Ascending aorta (tissue), 2 donors: Measurements from ENCODE around the gene PTGDS. TPM values are rescaled to one million over a fixed set of nuclear protein-coding genes. Genes with fewer than 3 reads are reported as not detected.

Experiments used
- DNase-seq, 2 donors: peaks; one replicate each; pipeline ENCODE4 v3.0.0-alpha.2; 2019; ENCODE audit warnings: low spot score in 2 of 2
- H3K27ac ChIP-seq, 2 donors: fragments of 200-600 bp; sonication (generic); one replicate each; pipeline ENCODE4 v1.5.1; 2016 to 2017; ENCODE audit warnings: mild to moderate bottlenecking in 1 of 2
- H3K27me3 ChIP-seq: fragments of 200-600 bp; sonication (generic); one replicate; pipeline ENCODE4 v1.5.1; 2017
- H3K36me3 ChIP-seq, 2 donors: fragments of 200-600 bp; sonication (generic); one replicate each; pipeline ENCODE4 v1.5.1; 2016
- H3K4me1 ChIP-seq, 2 donors: fragments of 200-600 bp; sonication (generic); one replicate each; pipeline ENCODE4 v1.5.1; 2016 to 2017; ENCODE audit warnings: mild to moderate bottlenecking in 1 of 2
- H3K4me3 ChIP-seq, 2 donors: fragments of 200-600 bp; sonication (generic); one replicate each; pipeline ENCODE4 v1.5.1; 2016 to 2017; ENCODE audit warnings: mild to moderate bottlenecking in 1 of 2
- H3K9me3 ChIP-seq, 2 donors: fragments of 200-600 bp; sonication (generic); one replicate each; pipeline ENCODE4 v1.5.1; 2016
- intact Hi-C: fragments of 100-400 bp; cut with DNase I; formaldehyde crosslinking; loops from one replicate; pipeline ENCODE4 v1.15.1; 2023
- total RNA-seq: library from RNA; depleted of rRNA; stranded (reverse); fragments of >200 nt; gene quantifications from one replicate; pipeline ENCODE4 v1.1.0, GENCODE V29; 2016
- TF ChIP-seq, protein P1 (sequence below), 3 experiments: fragments of 200-600 bp in 2 of 3; fragments of 450-650 bp in 1 of 3; sonication (generic) in 2 of 3; IDR thresholded peaks; one replicate each; pipeline ENCODE4 v1.5.1; 2016 to 2019; ENCODE audit warnings: antibody characterized with exemption in 3 of 3, mild to moderate bottlenecking in 1 of 3, moderate library complexity in 1 of 3

Gene PTGDS
- total RNA-seq, 1 donor from 2014 or later: 68.3 TPM

DNA sequence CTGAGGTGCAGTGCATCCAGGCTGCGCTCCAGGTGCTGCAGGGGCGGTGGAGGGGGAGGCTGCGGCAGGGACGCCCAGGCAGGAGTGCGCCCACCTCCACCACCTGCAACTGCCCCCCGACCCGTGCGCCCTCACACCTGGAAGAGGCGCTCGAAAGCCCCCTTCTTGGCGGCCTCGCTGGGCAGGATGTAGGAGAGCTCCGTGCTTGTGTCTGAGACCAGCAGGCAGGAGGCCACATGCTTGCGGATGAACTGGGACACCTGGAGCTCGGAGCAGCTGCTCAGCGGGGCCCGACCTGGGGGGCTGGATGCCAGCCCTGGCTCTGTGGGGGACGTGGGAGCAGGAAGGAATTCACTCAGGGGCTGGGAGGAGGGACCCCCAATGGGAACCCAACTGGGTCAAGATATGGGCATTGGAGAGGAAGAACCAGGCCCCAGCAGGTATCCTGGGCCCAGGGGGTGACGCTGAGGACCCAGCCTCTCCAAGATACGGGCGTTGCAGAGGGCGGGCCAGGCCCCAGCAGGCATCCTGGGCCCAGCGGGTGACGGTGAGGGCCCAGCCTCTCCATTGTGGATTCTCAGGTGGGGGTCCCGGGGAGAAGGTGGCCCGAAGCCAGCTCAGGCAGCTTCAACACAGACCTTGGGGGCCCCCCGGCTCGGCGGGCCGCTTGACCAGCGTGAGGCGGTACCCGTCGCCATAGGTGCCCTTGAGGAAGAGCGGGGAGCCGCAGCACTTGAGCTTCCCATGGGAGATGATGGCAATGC lies 37.7 kb downstream of the PTGDS start:
- Histone ChIP-seq H3K4me1 (no peaks in the 10 kb centered on the region), H3K36me3 (peaks cover 50 to 74% of the 10 kb centered on the region in 2 donors), H3K4me3 (no peak overlapping the region), H3K27me3 (no peaks in the 10 kb centered on the region), H3K9me3 (no peaks in the 10 kb centered on the region), H3K27ac (no peak overlapping the region)
- intact Hi-C loops: no loop called here
- TF ChIP-seq, protein P1, sequence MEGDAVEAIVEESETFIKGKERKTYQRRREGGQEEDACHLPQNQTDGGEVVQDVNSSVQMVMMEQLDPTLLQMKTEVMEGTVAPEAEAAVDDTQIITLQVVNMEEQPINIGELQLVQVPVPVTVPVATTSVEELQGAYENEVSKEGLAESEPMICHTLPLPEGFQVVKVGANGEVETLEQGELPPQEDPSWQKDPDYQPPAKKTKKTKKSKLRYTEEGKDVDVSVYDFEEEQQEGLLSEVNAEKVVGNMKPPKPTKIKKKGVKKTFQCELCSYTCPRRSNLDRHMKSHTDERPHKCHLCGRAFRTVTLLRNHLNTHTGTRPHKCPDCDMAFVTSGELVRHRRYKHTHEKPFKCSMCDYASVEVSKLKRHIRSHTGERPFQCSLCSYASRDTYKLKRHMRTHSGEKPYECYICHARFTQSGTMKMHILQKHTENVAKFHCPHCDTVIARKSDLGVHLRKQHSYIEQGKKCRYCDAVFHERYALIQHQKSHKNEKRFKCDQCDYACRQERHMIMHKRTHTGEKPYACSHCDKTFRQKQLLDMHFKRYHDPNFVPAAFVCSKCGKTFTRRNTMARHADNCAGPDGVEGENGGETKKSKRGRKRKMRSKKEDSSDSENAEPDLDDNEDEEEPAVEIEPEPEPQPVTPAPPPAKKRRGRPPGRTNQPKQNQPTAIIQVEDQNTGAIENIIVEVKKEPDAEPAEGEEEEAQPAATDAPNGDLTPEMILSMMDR (IDR thresholded peaks at IDR 0.05): no peak
- no peak for DNase-seq

DNA sequence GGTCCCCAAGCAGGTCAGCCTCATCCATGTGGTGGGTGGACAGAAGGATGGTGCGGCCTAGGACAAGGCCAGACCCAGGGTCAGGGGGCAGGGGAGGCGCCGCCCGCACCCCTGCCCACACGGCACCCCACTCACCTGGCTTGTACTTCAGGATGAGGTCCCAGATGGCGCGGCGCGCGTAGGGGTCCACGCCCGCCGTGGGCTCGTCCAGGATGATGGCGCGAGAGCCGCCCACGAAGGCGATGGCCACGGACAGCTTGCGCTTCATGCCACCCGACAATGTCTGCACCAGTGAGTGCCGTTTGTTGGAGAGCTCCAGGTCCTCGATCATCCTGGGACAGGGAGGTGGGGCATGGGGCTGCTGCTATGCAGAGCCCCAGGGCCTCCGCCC lies 38.2 kb downstream of the PTGDS start:
- DNase-seq: no peak
- Histone ChIP-seq H3K27ac (no peak overlapping the region), H3K4me3 (no peak overlapping the region), H3K36me3 (peaks cover 50 to 76% of the 10 kb centered on the region in 2 donors), H3K4me1 (no peaks in the 10 kb centered on the region), H3K9me3 (no peaks in the 10 kb centered on the region), H3K27me3 (no peaks in the 10 kb centered on the region)
- TF ChIP-seq, protein P1 (IDR thresholded peaks at IDR 0.05): no peak
- intact Hi-C loops: no loop called here

- Histone ChIP-seq H3K27me3 (no peaks in the 10 kb centered on the region), H3K4me3 (no peak overlapping the region), H3K4me1 (no peaks in the 10 kb centered on the region), H3K9me3 (no peaks in the 10 kb centered on the region), H3K27ac (no peak overlapping the region), H3K36me3 (peaks cover 49 to 80% of the 10 kb centered on the region in 2 donors)
- TF ChIP-seq, protein P1 (IDR thresholded peaks at IDR 0.05): no peak
- no peak for DNase-seq
- intact Hi-C loops: no loop called here
These were observed 38.7 kb downstream of the PTGDS start for GRCh38 chr9:137015976-137016375.

- TF ChIP-seq, protein P1 (IDR thresholded peaks at IDR 0.05): no peak
- intact Hi-C loops: no loop called here
- no peak overlapping the region for H3K27ac ChIP-seq
- no peaks in the 10 kb centered on the region for H3K27me3 ChIP-seq
- no peaks in the 10 kb centered on the region for H3K4me1 ChIP-seq
- no peak overlapping the region for H3K4me3 ChIP-seq
- DNase-seq: no peak
- peaks cover 47 to 77% of the 10 kb centered on the region in 2 donors for H3K36me3 ChIP-seq
- no peaks in the 10 kb centered on the region for H3K9me3 ChIP-seq
These were observed 39.1 kb downstream of the PTGDS start for GRCh38 chr9:137016436-137016835.

DNA sequence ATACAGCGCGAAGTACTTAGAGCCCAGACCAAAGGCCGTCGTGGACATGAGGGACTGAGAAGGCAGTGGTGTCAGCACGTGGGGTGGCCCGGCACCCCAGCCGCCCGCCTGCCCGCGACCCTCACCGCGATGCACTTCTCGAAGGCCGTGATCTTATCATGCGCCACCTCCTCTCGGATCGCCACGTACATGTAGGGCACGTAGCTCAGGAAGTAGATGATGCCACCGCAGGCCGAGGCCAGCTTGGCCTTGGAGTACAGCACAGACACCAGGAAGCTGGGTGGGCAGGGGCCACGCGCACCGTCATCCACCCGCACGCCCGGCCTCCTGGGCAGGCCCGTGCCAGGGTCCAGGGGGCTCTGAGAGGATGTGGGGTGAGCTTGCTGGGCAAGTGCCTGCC lies 39.8 kb downstream of the PTGDS start:
- Histone ChIP-seq H3K27me3 (no peaks in the 10 kb centered on the region), H3K27ac (no peak overlapping the region), H3K36me3 (peaks cover 43 to 71% of the 10 kb centered on the region in 2 donors), H3K9me3 (no peaks in the 10 kb centered on the region), H3K4me3 (no peak overlapping the region), H3K4me1 (no peaks in the 10 kb centered on the region)
- TF ChIP-seq, protein P1 (IDR thresholded peaks at IDR 0.05): no peak
- intact Hi-C loops: no loop called here
- DNase-seq: no peak
